Activated T-cell treated with anti-CD3 and anti-CD28 coated beads for 48 hours (primary cell): ENCODE measurements around the gene GARIN1A.
"Not testable (repeated sequence)": the region's sequence is repeated elsewhere in the genome, so short reads cannot be mapped to it uniquely, and the experiment has no call there.

Experiments
- DNase-seq: peaks from one replicate; pipeline ENCODE4 v3.0.0-alpha.2; 2020; ENCODE audit warnings: low read depth

Gene GARIN1A

GRCh38 chr7:128671992-128672391 lies at the start of gene GARIN1A:
TSS of gene GARIN1A (plus strand) at chr7:128672292. CDS start at chr7:128672398, 106 bp downstream.
- DNase-seq: no peak

- not testable (repeated sequence) for DNase-seq
These were observed 45.0 kb upstream of the GARIN1A start for GRCh38 chr7:128627124-128627523.

DNA sequence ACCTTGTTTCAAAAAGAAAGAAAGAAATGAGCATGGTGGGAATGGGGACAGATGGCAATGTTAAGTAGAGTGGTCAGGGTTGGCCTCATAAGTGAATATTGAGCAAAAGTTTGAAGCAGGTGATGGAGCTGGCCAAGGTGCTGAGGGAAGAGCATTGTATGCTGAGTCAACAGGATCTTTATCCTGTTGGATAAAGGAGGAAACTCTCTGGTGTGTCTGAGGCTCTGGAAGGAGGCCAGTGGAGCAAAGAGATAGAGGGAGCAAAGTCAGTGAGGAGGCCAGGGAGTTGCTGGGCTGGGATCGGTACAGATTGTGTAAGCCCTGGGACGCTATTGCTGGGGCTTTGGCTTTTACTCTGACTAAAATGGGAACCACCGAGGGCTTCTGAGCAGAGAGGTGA lies 38.2 kb upstream of the GARIN1A start:
- DNase-seq: not testable (repeated sequence)

- not testable (repeated sequence) for DNase-seq
These were observed 26.9 kb upstream of the GARIN1A start for GRCh38 chr7:128645206-128645605.

GRCh38 chr7:128645844-128646243 lies 26.2 kb upstream of the GARIN1A start:
- DNase-seq: not testable (repeated sequence)

- DNase-seq: not testable (repeated sequence)
These were observed 25.2 kb upstream of the GARIN1A start for GRCh38 chr7:128646877-128647276.

DNA sequence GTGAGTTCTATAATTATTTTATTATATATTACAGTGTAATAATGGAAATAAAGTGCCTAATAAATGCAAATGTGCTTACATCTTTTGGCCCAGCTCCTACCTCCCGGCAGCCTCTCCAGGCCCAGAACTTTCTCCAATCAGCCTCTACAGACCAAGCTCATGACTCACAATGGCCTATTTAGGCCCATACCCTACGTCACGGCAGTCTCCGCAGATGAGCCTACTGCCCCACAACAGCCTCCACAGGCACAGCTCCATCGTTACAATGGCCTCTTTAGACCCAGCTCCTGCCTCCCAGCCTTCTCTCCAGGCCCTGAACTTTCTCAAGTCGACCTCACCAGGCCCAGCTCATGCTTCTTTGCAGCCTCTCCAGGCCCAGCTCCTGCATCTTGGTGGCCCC lies 21.0 kb upstream of the GARIN1A start:
- DNase-seq: not testable (repeated sequence)

GRCh38 chr7:128652606-128653005 lies 19.5 kb upstream of the GARIN1A start:
- DNase-seq: not testable (repeated sequence)

DNA sequence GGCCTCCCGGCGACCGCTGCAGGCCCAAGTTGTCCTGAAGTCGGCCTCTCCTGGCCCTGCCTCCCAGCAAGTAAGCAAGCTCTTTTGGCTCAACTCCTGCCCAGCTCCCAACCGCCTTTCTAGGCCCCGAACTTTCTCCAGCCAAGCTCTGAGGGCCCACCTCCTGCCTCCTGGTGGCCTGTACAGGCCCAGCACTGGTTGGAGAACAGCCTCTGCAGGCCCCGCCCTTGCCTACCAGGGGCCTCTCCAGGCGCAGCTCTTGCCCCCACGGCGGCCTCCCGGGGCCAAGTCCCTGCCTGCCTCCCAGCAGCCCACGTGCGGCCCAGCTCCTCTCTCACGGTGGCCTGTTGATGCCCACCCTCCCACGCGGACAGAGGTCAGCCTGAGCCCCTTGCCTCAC lies 18.9 kb upstream of the GARIN1A start:
- not testable (repeated sequence) for DNase-seq

- DNase-seq: not testable (repeated sequence)
These were observed 18.0 kb upstream of the GARIN1A start for GRCh38 chr7:128654080-128654479.

DNA sequence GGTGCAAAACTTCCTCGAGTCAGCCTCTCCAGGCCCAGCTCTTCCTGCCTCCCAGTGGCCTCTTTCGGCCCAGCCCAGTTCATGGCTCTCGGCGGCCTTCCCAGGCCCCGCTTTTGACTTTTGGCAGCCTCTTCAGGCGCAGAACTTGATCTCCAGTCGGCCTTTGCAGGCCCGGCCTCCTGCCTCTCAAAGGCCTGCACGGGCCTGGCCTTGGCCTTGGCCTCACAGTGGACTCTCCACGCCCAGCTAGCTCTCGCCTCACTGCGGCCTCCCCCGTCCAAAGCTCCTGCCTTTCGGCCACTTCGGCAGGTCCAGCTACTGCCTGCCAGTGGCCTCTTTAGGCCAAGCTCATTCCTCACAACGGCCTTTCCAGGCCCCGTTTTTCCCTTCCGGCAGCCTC lies 17.6 kb upstream of the GARIN1A start:
- DNase-seq: not testable (repeated sequence)

DNA sequence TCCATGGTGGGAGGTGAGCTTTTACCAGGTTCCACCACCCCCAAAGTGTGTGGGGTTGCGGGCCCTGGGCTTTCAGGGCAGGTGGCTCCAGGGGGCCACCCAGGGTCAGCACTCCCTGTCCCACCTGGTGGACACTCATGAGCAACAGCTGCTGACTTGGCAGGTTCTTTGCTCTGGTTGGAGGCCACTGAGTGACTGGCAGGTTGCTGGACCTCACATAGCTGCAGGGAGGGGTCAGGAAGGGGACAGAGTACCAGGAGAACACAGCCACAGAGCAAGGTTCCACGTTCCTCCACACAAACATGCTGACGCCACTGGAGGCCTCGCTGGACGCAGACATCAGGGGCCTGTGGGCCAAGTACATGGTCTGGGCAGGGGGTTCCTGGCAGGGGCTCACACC lies 13.7 kb upstream of the GARIN1A start:
- DNase-seq: not testable (repeated sequence)

GRCh38 chr7:128660596-128660995 lies 11.5 kb upstream of the GARIN1A start:
- DNase-seq: no peak

- DNase-seq: no peak
These were observed 10.6 kb upstream of the GARIN1A start for GRCh38 chr7:128661446-128661845.

- no peak for DNase-seq
These were observed 10.0 kb upstream of the GARIN1A start for GRCh38 chr7:128662091-128662490.

- DNase-seq: not testable (repeated sequence)
These were observed 8.9 kb upstream of the GARIN1A start for GRCh38 chr7:128663223-128663622.

GRCh38 chr7:128665057-128665456 lies 7.0 kb upstream of the GARIN1A start:
- DNase-seq: no peak

DNA sequence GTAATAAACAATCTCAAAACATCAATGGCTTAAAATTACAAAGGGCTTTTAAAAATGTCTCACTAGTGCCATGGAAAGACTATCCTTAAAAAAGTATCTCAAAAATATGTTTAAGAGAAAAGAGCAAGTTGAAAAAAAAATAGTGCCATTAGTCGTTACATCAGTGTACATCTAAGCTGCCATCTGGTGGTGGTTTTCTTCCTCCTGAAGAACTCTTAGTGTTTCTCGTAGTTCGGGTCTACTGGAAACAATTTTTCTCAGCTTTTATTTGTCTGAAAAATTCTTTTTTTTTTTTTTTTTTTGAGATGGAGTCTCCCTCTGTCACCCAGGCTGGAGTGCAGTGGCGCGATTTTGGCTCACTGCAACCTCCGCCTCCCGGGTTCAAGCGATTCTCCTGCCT lies 5.9 kb upstream of the GARIN1A start:
- DNase-seq: no peak

DNA sequence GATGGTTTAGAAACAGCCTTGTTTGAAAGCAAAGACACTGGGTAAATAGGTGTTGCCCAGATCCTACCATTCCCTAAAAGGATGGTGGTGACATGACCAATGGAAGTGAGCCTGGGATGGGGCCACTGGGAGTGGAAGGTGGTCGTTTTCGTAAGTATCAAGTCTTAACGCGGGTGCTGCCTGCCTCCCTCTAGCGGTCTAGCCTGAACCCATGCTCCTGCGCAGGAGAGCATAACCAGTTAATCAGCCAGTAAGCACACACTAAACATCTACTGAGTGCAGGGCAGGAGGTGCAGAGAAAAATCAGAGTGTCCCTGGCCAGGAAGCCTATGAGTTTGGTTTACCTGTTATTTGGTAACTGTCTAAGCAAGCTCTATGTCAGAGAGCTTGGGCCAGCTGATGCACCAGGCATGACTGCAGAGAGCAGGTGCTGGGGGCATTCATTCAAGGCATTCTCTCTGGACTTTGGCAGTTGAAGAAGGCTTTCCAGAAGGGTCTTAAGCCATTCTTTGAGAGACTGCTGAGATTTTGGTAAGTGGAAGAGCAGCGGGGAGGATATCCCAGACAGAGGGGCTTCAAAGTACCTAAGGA lies 930 bp downstream of the GARIN1A start:
- peak; percentile 7 for DNase-seq

DNA sequence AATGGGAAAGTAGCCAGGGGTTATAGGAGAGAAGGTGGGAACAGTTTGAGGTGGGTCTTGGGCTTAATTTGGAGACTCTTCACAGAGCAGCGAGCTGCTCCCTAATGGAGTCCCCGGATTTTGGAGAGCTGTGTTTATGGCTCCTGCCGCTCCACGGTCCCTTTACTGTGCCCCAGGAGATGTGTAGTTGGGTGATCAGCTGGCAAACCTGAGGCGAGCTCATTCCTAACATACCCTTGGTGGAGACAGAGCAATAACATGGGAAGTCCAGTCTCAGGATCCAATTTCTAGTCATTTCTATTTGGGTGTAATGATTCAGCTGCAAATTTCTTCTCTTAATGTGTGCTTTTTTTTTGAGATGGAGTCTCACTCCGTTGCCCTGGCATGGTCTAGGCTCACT lies 1.5 kb downstream of the GARIN1A start:
- DNase-seq: no peak

GRCh38 chr7:128676665-128677064 lies 4.6 kb downstream of the GARIN1A start:
- no peak for DNase-seq

- no peak for DNase-seq
These were observed 7.8 kb downstream of the GARIN1A start for GRCh38 chr7:128679920-128680319.

- DNase-seq: no peak
These were observed 9.9 kb downstream of the GARIN1A start for GRCh38 chr7:128681794-128682537.

DNA sequence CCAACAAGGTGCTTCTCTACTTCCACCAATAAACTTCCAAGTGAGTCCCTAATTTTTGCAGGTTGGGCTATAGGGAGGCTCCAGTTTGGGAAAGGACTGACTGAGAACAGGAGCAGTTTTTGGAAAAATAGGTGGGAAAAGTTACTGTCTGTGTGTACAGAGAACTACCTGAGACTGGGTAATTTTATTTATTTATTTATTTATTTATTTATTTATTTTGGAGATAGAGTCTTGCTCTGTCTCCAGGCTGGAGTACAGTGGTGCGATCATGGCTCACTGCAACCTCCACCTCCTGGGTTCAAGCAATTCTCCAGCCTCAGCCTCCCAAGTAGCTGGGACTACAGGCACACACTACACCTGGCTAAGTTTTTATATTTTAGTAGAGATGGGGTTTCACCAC lies 11.2 kb downstream of the GARIN1A start:
- DNase-seq: not testable (repeated sequence)
